K562 (cell line): Measurements from ENCODE around the gene WDR35. TPM values are rescaled to one million over a fixed set of nuclear protein-coding genes. Genes with fewer than 3 reads are reported as not detected.

Experiments
- ATAC-seq: fragments of 200-7000 bp; cut with Tn5 transposase; 3 replicates; pipeline ENCODE4 v1.9.1; 2020; ENCODE audit warnings: moderate library complexity
- BruUV-seq: library from RNA; stranded (reverse); fragments of 400-500 nt; replicated peaks from 2 replicates; lab custom pipeline; 2021; lab: Mats Ljungman, UMichigan
- CTCF ChIA-PET: fragments of 300-600 bp; formaldehyde crosslinking; extraction: SDS; loops from one replicate; lab custom pipeline; 2021; ENCODE audit warnings: low intra/inter-chr PET ratio; lab: Yijun Ruan, JAX
- POLR2A ChIA-PET: fragments of 300-600, 350-650 bp; sonication (Branson Sonifier 250); formaldehyde crosslinking; extraction: SDS; loops from one replicate; lab custom pipeline; 2021; ENCODE audit warnings: antibody characterized with exemption, inconsistent platforms; lab: Yijun Ruan, JAX
- DNase-seq, 4 experiments: peaks; one replicate each; pipeline versions ENCODE4 v3.0.0 to v3.0.0-alpha.2; 2011 to 2018; ENCODE audit warnings: low spot score in 3 of 4, mixed read lengths in 3 of 4; ENCODE audit errors: extremely low read depth in 1 of 4
- FAIRE-seq: peaks from 2 replicates; lab custom pipeline; 2011; peaks lifted over from hg19 to GRCh38; lab: Jason Lieb, UNC
- H2AFZ ChIP-seq: 2 replicates; pipeline ENCODE4 v1.6.0; 2011; ENCODE audit warnings: low read depth, low read length, control low read depth, inconsistent platforms
- H3K27ac ChIP-seq: fragments of 200-600 bp; 3 replicates; pipeline ENCODE4 v1.8.0; 2011; ENCODE audit warnings: low read depth, mild to moderate bottlenecking, control low read depth, inconsistent platforms, low read length, moderate library complexity, mixed read lengths; ENCODE audit errors: extremely low read depth
- H3K27me3 ChIP-seq, 2 experiments: fragments of 300-600 bp in 1 of 2; 2 replicates in 1 of 2; 3 replicates in 1 of 2; pipeline versions ENCODE4 v1.6.0 to v1.8.0; 2011; ENCODE audit warnings: inconsistent platforms in 2 of 2, low read length in 2 of 2, mild to moderate bottlenecking in 1 of 2, mixed read lengths in 1 of 2, moderate library complexity in 1 of 2; ENCODE audit not compliant: control insufficient read depth in 2 of 2, insufficient read depth in 2 of 2
- H3K36me3 ChIP-seq: fragments of 300-600 bp; 3 replicates; pipeline ENCODE4 v1.8.0; 2011; ENCODE audit warnings: mild to moderate bottlenecking, low read length, inconsistent platforms; ENCODE audit not compliant: control insufficient read depth, insufficient read depth
- H3K4me1 ChIP-seq, 2 experiments: fragments of 200-600 bp in 1 of 2; replicated peaks in 1 of 2; 2 replicates in 1 of 2; 3 replicates in 1 of 2; pipeline versions ENCODE4 v1.5.1 to v1.8.0; 2011; ENCODE audit warnings: inconsistent platforms in 2 of 2, low read length in 2 of 2, mild to moderate bottlenecking in 1 of 2, mixed read lengths in 1 of 2, moderate library complexity in 1 of 2; ENCODE audit not compliant: control insufficient read depth in 2 of 2, insufficient read depth in 2 of 2
- H3K4me2 ChIP-seq: 2 replicates; pipeline ENCODE4 v1.6.1; 2011; ENCODE audit warnings: low read length, control low read depth, inconsistent platforms, mixed read lengths; ENCODE audit not compliant: insufficient read depth
- H3K4me3 ChIP-seq: fragments of 200-600 bp; sonication (generic), shearing (Covaris generic); 2 replicates; pipeline ENCODE4 v1.5.1; 2016; ENCODE audit warnings: control low read depth, inconsistent platforms
- H3K79me2 ChIP-seq: fragments of 200-600 bp; 3 replicates; pipeline ENCODE4 v1.8.0; 2011; ENCODE audit warnings: low read length, inconsistent platforms; ENCODE audit not compliant: control insufficient read depth, insufficient read depth
- H3K9ac ChIP-seq, 2 experiments: 2 replicates each; pipeline versions ENCODE4 v1.6.0 to v1.6.1; 2011; ENCODE audit warnings: low read depth in 2 of 2, low read length in 2 of 2, control low read depth in 1 of 2, inconsistent platforms in 1 of 2, mild to moderate bottlenecking in 1 of 2, mixed read lengths in 1 of 2; ENCODE audit not compliant: insufficient read depth in 1 of 2
- H3K9me1 ChIP-seq: one replicate; pipeline ENCODE4 v1.6.0; 2011; ENCODE audit warnings: inconsistent platforms, mild to moderate bottlenecking, low read length, moderate library complexity; ENCODE audit not compliant: control insufficient read depth, insufficient read depth
- H3K9me3 ChIP-seq: replicated peaks from 2 replicates; pipeline ENCODE4 v1.5.1; 2011; ENCODE audit warnings: low read depth, low read length, inconsistent platforms; ENCODE audit not compliant: control insufficient read depth, insufficient read depth
- H4K20me1 ChIP-seq: replicated peaks from 2 replicates; pipeline ENCODE4 v1.6.1; 2011; ENCODE audit warnings: low read length, inconsistent platforms, mixed read lengths; ENCODE audit not compliant: control insufficient read depth, insufficient read depth
- ATF2 ChIP-seq: sonication (generic); formaldehyde crosslinking; IDR thresholded peaks from 2 replicates; pipeline ENCODE4 v1.8.1; 2022; ENCODE audit warnings: missing genetic modification reagents
- E2F8 ChIP-seq: fragments of 450-650 bp; IDR thresholded peaks from 2 replicates; pipeline ENCODE4 v1.7.1; 2018; ENCODE audit warnings: mild to moderate bottlenecking, low read depth; ENCODE audit not compliant: partially characterized antibody
- FUS ChIP-seq: fragments of 200-400 bp; formaldehyde crosslinking; optimal IDR thresholded peaks from 2 replicates; pipeline ENCODE3; 2017; ENCODE audit warnings: low read depth, low read length
- NFIX ChIP-seq: fragments of 250-450 bp; sonication (Bioruptor Pico); IDR thresholded peaks from 2 replicates; pipeline ENCODE4 v1.4.0; 2020; ENCODE audit warnings: low read depth, mild to moderate bottlenecking, moderate library complexity
- RBFOX2 ChIP-seq: fragments of 200-400 bp; formaldehyde crosslinking; IDR thresholded peaks from 2 replicates; pipeline ENCODE4 v1.6.1; 2017; ENCODE audit warnings: low read depth, mild to moderate bottlenecking, low read length, moderate library complexity
- TCF15 ChIP-seq: fragments of 250-450 bp; sonication (Bioruptor Pico); IDR thresholded peaks from 2 replicates; pipeline ENCODE4 v1.8.0; 2022; ENCODE audit warnings: moderate library complexity, mild to moderate bottlenecking, inconsistent platforms
- WGBS: fragments of 100-300 bp; shearing (Covaris generic); methylation state at CpG from one replicate; pipeline ENCODE4 v1.1.6; 2016; ENCODE audit warnings: low coverage, mixed read lengths; ENCODE audit not compliant: insufficient coverage; ENCODE audit errors: missing lambda C conversion rate; 5-methylcytosine and 5-hydroxymethylcytosine counted together
- in situ Hi-C: fragments of 300-500 bp; cut with MboI; formaldehyde crosslinking; loops from 4 replicates; pipeline ENCODE4 v1.15.0; 2018; ENCODE audit warnings: inconsistent platforms, mixed read lengths
- intact Hi-C: fragments of 100-400 bp; cut with micrococcal nuclease; formaldehyde crosslinking; loops from 2 replicates; pipeline ENCODE4 v1.14.2; 2022
- polyA plus RNA-seq, 8 experiments: library from polyadenylated mRNA; depleted of rRNA in 4 of 8; stranded (reverse) in 5 of 8; unstranded in 3 of 8; fragments of >200 nt; fragmentation: Nextera tagmentation in 2 of 8; fragmentation: Illumina TruSeq in 1 of 8; extraction: Ambion mirVana in 2 of 8; extraction: Trizol in 1 of 8; gene quantifications; 2 replicates each; pipeline versions ENCODE4 v1.2.1 to v1.2.3, GENCODE V29; 2011 to 2014; ENCODE audit warnings: inconsistent platforms in 1 of 8, missing spikeins in 1 of 8
- total RNA-seq, 7 experiments: library from RNA; depleted of rRNA in 6 of 7; stranded (reverse); fragments of >200 nt in 6 of 7; fragmentation: Illumina TruSeq in 2 of 7; extraction: Trizol in 2 of 7; gene quantifications; 2 replicates each; pipeline versions ENCODE4 v1.2.1 to v1.2.3, GENCODE V29; 2011 to 2021; ENCODE audit warnings: low replicate concordance in 1 of 7
- TF ChIP-seq, protein P1 (sequence below), 2 experiments: IDR thresholded peaks in 1 of 2; conservative IDR thresholded peaks in 1 of 2; 2 replicates each; pipeline ENCODE4 v1.6.1; 2016; ENCODE audit warnings: low read depth in 2 of 2, mild to moderate bottlenecking in 1 of 2, missing compliant biosample characterization in 1 of 2, missing genetic modification characterization in 1 of 2, moderate library complexity in 1 of 2
- TF ChIP-seq, protein P2 (sequence below): fragments of 450-650 bp; conservative IDR thresholded peaks from 2 replicates; pipeline ENCODE4 v1.6.1; 2016; ENCODE audit warnings: missing genetic modification characterization, low read depth, mild to moderate bottlenecking, control low read depth, missing compliant biosample characterization

The WDR35 gene
- total and polyA plus RNA-seq, 9 of the 15 experiments (the other 6 are each of a cell fraction or from before 2014, with no cell fraction given) = 3.3 to 13.1 (median 8.0) TPM

- TF ChIP-seq, protein P1, sequence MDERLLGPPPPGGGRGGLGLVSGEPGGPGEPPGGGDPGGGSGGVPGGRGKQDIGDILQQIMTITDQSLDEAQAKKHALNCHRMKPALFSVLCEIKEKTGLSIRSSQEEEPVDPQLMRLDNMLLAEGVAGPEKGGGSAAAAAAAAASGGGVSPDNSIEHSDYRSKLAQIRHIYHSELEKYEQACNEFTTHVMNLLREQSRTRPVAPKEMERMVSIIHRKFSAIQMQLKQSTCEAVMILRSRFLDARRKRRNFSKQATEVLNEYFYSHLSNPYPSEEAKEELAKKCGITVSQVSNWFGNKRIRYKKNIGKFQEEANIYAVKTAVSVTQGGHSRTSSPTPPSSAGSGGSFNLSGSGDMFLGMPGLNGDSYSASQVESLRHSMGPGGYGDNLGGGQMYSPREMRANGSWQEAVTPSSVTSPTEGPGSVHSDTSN (CRISPR knock-in tag; IDR thresholded peaks at IDR 0.05; ENCODE audit: low read depth) = no peak
- TF ChIP-seq, protein P1 (tag; conservative IDR thresholded peaks at IDR 0.05; ENCODE audit: low read depth) = no peak
These were observed 99.8 kb downstream of the WDR35 start (continued) for GRCh38 chr2:19890104-19890503.

- Histone ChIP-seq H3K36me3 (no peaks in the 10 kb centered on the region), H3K9me3 (no peaks in the 10 kb centered on the region), H3K4me2 (no peak overlapping the region), H3K4me1 (peaks cover 2 to 4% of the 10 kb centered on the region in 2 experiments; a peak in 3 of 5 replicates), H3K27ac (no peak overlapping the region), H3K27me3 (no peaks in the 10 kb centered on the region), H3K4me3 (no peak overlapping the region), H2AFZ (no peak overlapping the region), H3K79me2 (peaks cover 16% of the 10 kb centered on the region), H3K9me1 (no peaks in the 10 kb centered on the region), H4K20me1 (no peaks in the 10 kb centered on the region), H3K9ac (no peak overlapping the region)
- ChIA-PET CTCF (no interaction called here), POLR2A (interaction anchor here (0.9 to 3.1 kb wide), 3 partner anchors 9 to 13 kb away, joined by 4 to 13 read pairs (median 9); partner anchors contain the start of gene TTC32)
- intact Hi-C loops (loop anchor here (10.0 kb wide), 1 partner anchor 1334 kb away; no protein-coding TSS in a partner anchor), in situ Hi-C loops (no loop called here)
- ATAC-seq (no peak), DNase-seq (no peak), FAIRE-seq (no peak)
- WGBS = 81% methylated on average over 4 of the region's 4 CpGs
- BruUV-seq = no TSS peak
- TF ChIP-seq E2F8 (no peak), ATF2 (CRISPR knock-in tag) (no peak), TCF15 (CRISPR knock-in tag) (no peak), RBFOX2 (no peak), NFIX (CRISPR knock-in tag) (no peak), FUS (no peak)
- TF ChIP-seq, protein P2, sequence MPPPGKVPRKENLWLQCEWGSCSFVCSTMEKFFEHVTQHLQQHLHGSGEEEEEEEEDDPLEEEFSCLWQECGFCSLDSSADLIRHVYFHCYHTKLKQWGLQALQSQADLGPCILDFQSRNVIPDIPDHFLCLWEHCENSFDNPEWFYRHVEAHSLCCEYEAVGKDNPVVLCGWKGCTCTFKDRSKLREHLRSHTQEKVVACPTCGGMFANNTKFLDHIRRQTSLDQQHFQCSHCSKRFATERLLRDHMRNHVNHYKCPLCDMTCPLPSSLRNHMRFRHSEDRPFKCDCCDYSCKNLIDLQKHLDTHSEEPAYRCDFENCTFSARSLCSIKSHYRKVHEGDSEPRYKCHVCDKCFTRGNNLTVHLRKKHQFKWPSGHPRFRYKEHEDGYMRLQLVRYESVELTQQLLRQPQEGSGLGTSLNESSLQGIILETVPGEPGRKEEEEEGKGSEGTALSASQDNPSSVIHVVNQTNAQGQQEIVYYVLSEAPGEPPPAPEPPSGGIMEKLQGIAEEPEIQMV (tag) = no peak
These were observed 101.1 kb downstream of the WDR35 start for GRCh38 chr2:19888831-19889230.
